ENCODE results near the gene MGAT4B. TPM values are rescaled to one million over a fixed set of nuclear protein-coding genes. Genes with fewer than 3 reads are reported as not detected.

MGAT4B gene
- polyA plus RNA-seq, 2 of the 4 experiments (the other 2 are of a cell fraction) = 57.4 to 166 TPM

DNA sequence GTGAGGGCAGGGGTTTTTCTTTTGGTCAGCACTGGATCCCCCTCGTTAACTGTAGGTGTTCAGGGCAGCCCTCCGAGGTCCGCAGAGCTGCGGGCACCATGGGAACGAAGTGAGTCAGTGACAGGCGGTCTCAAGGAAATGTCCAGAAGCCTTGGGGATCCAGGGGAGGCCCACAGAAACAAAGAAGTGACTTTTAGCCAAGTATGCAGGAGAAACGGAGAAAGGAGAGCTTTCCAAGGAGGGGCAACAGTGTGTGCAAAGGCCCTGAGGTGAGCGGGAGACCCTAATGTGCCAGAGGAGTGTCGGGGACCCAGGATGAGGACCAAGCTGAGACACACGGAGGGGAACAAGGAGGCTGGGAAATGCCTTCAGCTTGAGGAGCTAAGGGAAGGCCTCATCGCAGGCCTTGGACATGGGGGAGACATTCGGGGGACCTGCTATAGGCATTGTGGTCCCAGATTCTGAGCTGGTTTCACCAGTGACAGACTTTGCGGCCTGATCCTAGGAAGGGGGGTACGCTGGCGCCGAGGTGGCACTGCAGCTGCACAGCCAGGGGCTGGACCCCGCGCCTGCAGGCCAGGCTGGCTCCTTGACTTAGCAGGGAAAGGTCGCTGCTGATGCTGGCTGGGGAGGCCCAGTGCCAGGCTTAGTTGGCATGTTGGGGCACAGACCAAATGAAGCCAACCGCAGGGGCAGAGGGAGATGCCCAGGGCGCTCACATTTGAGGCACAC is 9.6 kb downstream of the MGAT4B start:
- H3K27ac ChIP-seq = peak overlapping the region; percentile 82 to 90; a peak in 4 of 6 replicates
- DNase-seq (ENCODE audit: low read depth in 1 of 2, low spot score in 1 of 2) = no peak
- peaks cover 16% of the 10 kb centered on the region; the same call in 2 of the 3 replicates for H3K4me1 ChIP-seq
- POLR2A ChIA-PET = interaction anchor here (0.9 kb wide), 1 partner anchor 66 kb away, joined by 3 read pairs; no protein-coding TSS in a partner anchor
- H3K9me3 ChIP-seq = no peaks in the 10 kb centered on the region
- CTCF ChIA-PET = interaction anchor here (0.7 to 5.9 kb wide), 16 partner anchors 10 to 181 kb away, joined by 3 to 68 read pairs (median 4); partner anchors contain the start of gene SQSTM1
- WGBS (ENCODE audit: missing lambda C conversion rate) = 87% methylated on average over 20 of the region's 21 CpGs
- no peak for FAIRE-seq
- TF ChIP-seq JUN (IDR thresholded peaks at IDR 0.05) (no peak), RNF2 (IDR thresholded peaks at IDR 0.05; ENCODE audit: borderline replicate concordance, low read depth) (no peak), CHD4 (IDR thresholded peaks at IDR 0.05; ENCODE audit: borderline replicate concordance) (no peak), EP300 (IDR thresholded peaks at IDR 0.05) (no peak), TFCP2L1 (CRISPR knock-in tag; IDR thresholded peaks at IDR 0.05) (no peak), HOXB5 (CRISPR knock-in tag; IDR thresholded peaks at IDR 0.05) (no peak), RAD21 (conservative IDR thresholded peaks at IDR 0.05 in 1 of 2, IDR thresholded peaks at IDR 0.05 in 1 of 2) (no peak)
- TF ChIP-seq, protein P1, sequence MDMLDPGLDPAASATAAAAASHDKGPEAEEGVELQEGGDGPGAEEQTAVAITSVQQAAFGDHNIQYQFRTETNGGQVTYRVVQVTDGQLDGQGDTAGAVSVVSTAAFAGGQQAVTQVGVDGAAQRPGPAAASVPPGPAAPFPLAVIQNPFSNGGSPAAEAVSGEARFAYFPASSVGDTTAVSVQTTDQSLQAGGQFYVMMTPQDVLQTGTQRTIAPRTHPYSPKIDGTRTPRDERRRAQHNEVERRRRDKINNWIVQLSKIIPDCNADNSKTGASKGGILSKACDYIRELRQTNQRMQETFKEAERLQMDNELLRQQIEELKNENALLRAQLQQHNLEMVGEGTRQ (IDR thresholded peaks at IDR 0.05) = no peak
- TF ChIP-seq, protein P2, sequence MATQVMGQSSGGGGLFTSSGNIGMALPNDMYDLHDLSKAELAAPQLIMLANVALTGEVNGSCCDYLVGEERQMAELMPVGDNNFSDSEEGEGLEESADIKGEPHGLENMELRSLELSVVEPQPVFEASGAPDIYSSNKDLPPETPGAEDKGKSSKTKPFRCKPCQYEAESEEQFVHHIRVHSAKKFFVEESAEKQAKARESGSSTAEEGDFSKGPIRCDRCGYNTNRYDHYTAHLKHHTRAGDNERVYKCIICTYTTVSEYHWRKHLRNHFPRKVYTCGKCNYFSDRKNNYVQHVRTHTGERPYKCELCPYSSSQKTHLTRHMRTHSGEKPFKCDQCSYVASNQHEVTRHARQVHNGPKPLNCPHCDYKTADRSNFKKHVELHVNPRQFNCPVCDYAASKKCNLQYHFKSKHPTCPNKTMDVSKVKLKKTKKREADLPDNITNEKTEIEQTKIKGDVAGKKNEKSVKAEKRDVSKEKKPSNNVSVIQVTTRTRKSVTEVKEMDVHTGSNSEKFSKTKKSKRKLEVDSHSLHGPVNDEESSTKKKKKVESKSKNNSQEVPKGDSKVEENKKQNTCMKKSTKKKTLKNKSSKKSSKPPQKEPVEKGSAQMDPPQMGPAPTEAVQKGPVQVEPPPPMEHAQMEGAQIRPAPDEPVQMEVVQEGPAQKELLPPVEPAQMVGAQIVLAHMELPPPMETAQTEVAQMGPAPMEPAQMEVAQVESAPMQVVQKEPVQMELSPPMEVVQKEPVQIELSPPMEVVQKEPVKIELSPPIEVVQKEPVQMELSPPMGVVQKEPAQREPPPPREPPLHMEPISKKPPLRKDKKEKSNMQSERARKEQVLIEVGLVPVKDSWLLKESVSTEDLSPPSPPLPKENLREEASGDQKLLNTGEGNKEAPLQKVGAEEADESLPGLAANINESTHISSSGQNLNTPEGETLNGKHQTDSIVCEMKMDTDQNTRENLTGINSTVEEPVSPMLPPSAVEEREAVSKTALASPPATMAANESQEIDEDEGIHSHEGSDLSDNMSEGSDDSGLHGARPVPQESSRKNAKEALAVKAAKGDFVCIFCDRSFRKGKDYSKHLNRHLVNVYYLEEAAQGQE (IDR thresholded peaks at IDR 0.05) = no peak
- TF ChIP-seq, protein P3, sequence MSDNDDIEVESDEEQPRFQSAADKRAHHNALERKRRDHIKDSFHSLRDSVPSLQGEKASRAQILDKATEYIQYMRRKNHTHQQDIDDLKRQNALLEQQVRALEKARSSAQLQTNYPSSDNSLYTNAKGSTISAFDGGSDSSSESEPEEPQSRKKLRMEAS (IDR thresholded peaks at IDR 0.05) = no peak
- TF ChIP-seq, protein P4, sequence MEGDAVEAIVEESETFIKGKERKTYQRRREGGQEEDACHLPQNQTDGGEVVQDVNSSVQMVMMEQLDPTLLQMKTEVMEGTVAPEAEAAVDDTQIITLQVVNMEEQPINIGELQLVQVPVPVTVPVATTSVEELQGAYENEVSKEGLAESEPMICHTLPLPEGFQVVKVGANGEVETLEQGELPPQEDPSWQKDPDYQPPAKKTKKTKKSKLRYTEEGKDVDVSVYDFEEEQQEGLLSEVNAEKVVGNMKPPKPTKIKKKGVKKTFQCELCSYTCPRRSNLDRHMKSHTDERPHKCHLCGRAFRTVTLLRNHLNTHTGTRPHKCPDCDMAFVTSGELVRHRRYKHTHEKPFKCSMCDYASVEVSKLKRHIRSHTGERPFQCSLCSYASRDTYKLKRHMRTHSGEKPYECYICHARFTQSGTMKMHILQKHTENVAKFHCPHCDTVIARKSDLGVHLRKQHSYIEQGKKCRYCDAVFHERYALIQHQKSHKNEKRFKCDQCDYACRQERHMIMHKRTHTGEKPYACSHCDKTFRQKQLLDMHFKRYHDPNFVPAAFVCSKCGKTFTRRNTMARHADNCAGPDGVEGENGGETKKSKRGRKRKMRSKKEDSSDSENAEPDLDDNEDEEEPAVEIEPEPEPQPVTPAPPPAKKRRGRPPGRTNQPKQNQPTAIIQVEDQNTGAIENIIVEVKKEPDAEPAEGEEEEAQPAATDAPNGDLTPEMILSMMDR (IDR thresholded peaks at IDR 0.05) = no peak
- H3K4me2 ChIP-seq = peak overlapping the region; percentile 90
- ATAC-seq = no peak
- H3K4me3 ChIP-seq = peak overlapping the region; percentile 59; the same call in 1 of the 3 replicates

DNA sequence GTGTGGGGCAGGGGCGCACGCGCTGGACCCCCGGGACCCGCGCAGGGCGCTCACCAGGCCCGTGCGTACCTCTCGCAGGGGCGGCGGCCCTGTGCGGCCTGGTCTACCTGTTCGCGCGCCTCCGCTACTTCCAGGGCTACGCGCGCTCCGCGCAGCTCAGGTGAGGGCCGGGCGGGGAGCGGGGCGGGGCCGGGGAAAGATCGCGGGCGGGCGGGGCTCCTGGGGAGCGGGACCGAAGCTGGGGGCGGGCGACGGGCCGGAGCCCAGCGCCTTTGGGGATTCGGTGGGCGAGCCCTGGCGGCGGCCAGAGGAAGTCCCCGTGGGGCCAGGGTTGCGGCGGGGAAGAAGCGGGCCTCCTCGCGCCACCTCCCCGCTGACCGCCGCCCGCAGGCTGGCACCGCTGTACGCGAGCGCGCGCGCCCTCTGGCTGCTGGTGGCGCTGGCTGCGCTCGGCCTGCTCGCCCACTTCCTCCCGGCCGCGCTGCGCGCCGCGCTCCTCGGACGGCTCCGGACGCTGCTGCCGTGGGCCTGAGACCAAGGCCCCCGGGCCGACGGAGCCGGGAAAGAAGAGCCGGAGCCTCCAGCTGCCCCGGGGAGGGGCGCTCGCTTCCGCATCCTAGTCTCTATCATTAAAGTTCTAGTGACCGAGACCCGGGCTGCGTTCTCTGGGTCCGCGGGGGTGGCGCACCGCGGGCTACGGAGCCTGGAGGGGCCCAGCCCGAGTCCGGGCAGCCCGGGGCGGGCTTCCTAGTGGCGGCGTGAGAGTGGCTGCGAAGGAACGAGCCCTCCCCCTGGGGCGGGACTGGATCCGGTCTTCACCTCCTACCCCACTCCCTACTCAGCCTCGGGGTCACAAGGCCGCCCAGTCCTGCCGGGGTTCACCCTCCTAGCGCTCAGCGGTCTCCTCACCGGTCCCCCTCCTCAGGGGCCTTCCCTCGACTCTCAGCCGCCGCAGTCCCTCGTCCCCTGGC is 10.5 kb downstream of the MGAT4B start:
- peak overlapping the region; percentile 82 to 90 for H3K27ac ChIP-seq
- H3K4me3 ChIP-seq = peak overlapping the region; percentile 59
- 26% methylated on average over 28 of the region's 113 CpGs for WGBS (ENCODE audit: missing lambda C conversion rate)
- H3K9me3 ChIP-seq = no peaks in the 10 kb centered on the region
- H3K4me1 ChIP-seq = peaks cover 14% of the 10 kb centered on the region; the same call in 2 of the 3 replicates
- ChIA-PET POLR2A (interaction anchor here (0.9 to 1.0 kb wide), 2 partner anchors 13 to 33 kb away, joined by 3 to 6 read pairs; no protein-coding TSS in a partner anchor), CTCF (interaction anchor here (0.9 to 5.9 kb wide), 16 partner anchors 9 to 180 kb away, joined by 3 to 68 read pairs (median 4); partner anchors contain the start of gene SQSTM1)
- peak overlapping the region; percentile 90 for H3K4me2 ChIP-seq
- ATAC-seq (peak; percentile 63 to 83), DNase-seq (ENCODE audit: low read depth in 1 of 2, low spot score in 1 of 2) (peak in 1 of 2 experiments; percentile 84), FAIRE-seq (no peak)
- TF ChIP-seq, protein P4 (IDR thresholded peaks at IDR 0.05) = peak; percentile 89
- no peak for TF ChIP-seq FOSL2 (IDR thresholded peaks at IDR 0.05)
- TF ChIP-seq FOSL2 (CRISPR knock-in tag; IDR thresholded peaks at IDR 0.05) = no peak
- TF ChIP-seq, protein P5, sequence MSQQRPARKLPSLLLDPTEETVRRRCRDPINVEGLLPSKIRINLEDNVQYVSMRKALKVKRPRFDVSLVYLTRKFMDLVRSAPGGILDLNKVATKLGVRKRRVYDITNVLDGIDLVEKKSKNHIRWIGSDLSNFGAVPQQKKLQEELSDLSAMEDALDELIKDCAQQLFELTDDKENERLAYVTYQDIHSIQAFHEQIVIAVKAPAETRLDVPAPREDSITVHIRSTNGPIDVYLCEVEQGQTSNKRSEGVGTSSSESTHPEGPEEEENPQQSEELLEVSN (IDR thresholded peaks at IDR 0.05; ENCODE audit: borderline replicate concordance, low read depth) = no peak
- no peak for TF ChIP-seq EHF (CRISPR knock-in tag; IDR thresholded peaks at IDR 0.05)
- TF ChIP-seq SMC3 (IDR thresholded peaks at IDR 0.05) = peak; percentile 75
- no peak for TF ChIP-seq KDM1A (IDR thresholded peaks at IDR 0.05; ENCODE audit: low read depth)
- TF ChIP-seq MAZ (IDR thresholded peaks at IDR 0.05; ENCODE audit: borderline replicate concordance, low read depth, low read length) = no peak
- TF ChIP-seq CBX8 (IDR thresholded peaks at IDR 0.05) = no peak
- TF ChIP-seq PHF8 (IDR thresholded peaks at IDR 0.05; ENCODE audit: borderline replicate concordance, low read depth) = peak; percentile 44
- no peak for TF ChIP-seq MAFK (IDR thresholded peaks at IDR 0.05; ENCODE audit: partially characterized antibody)
- TF ChIP-seq CHD4 (IDR thresholded peaks at IDR 0.05; ENCODE audit: borderline replicate concordance) = no peak
- no peak for TF ChIP-seq ZSCAN20 (CRISPR knock-in tag; IDR thresholded peaks at IDR 0.05)
- TF ChIP-seq ZFP36 (IDR thresholded peaks at IDR 0.05; ENCODE audit: borderline replicate concordance, partially characterized antibody) = no peak
